ENCODE measurements around the gene VPS4B. TPM values are rescaled to one million over a fixed set of nuclear protein-coding genes. Genes with fewer than 3 reads are reported as not detected.

The VPS4B gene
- total RNA-seq, 1 donor from 2014 or later = 50.8 TPM

DNA sequence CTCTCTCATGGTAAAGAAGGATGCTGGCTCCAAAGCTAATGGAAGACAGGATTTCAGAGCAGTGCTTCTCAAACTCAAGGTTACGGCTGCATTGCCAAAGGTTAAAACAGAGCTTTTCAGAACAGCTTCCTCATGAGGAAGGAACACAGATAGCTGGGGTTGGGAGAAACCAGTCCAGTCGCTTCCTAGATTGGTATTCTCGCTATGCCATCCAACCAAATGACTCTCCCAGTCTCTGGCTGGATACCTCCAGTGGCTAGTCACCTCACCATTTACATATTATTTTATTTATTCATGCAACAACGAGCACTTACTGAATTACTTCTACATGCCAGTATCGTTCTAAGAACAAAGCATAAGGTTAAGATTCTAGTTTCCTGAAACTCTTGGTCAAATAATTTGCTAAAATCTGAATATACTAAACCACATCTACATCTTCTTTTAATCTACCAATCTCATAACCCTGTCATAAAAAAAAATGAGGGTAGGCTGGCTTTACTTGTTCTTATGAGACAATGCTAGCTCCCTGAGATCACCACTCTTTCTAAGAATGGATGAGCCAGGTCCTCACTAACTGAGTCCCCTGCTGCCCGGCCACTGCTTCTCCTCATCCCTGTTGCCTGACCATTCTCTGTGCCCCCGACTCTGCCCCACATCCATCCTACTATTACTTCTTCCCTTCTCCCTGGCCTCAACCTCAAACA lies 75.6 kb downstream of the VPS4B start:
- Mint-ChIP-seq H3K4me1 (peaks cover 4% of the 10 kb centered on the region), H3K27me3 (no peaks in the 10 kb centered on the region), H3K4me3 (no peak overlapping the region), H3K9me3 (no peaks in the 10 kb centered on the region), H3K36me3 (ENCODE audit: low read depth) (peaks cover 62% of the 10 kb centered on the region), H3K27ac (no peak overlapping the region)
- intact Hi-C loops (cut with micrococcal nuclease) = no loop called here
- DNase-seq = no peak

DNA sequence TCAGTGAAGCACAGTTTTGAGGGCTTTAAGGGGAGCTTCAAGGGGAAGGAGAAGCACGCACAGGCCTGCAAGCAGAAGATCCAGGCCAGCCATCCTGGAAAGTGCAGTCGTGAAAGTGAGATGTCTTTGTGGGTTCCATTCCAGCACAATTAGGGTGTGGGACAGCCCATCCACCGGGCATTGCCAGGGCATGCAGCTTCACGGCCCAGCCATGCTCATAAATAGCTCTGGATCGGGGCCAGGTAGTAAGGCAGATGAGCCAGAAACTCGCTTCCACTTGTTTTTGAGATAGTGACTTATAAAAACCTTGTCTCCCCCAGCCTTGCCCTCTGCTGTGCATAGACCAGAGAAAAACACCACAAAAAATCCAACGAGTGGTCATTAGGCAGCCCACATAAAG lies 76.2 kb downstream of the VPS4B start:
- H3K27ac Mint-ChIP-seq = no peak overlapping the region
- H3K4me1 Mint-ChIP-seq = peaks cover 4% of the 10 kb centered on the region
- no peak for DNase-seq
- H3K4me3 Mint-ChIP-seq = no peak overlapping the region
- no peaks in the 10 kb centered on the region for H3K9me3 Mint-ChIP-seq
- intact Hi-C loops (cut with micrococcal nuclease) = no loop called here
- H3K27me3 Mint-ChIP-seq = no peaks in the 10 kb centered on the region
- H3K36me3 Mint-ChIP-seq (ENCODE audit: low read depth) = peaks cover 63% of the 10 kb centered on the region

GRCh38 chr18:63344918-63345317 lies 77.4 kb downstream of the VPS4B start:
- Mint-ChIP-seq H3K4me3 (no peak overlapping the region), H3K27ac (no peak overlapping the region), H3K9me3 (no peaks in the 10 kb centered on the region), H3K4me1 (peaks cover 8% of the 10 kb centered on the region), H3K36me3 (ENCODE audit: low read depth) (peaks cover 65% of the 10 kb centered on the region), H3K27me3 (no peaks in the 10 kb centered on the region)
- no peak for DNase-seq
- intact Hi-C loops (cut with micrococcal nuclease) = loop anchor here (5.0 kb wide), 1 partner anchor 328 kb away; no protein-coding TSS in a partner anchor

GRCh38 chr18:63344263-63344662 lies 78.0 kb downstream of the VPS4B start:
- intact Hi-C loops (cut with micrococcal nuclease) = loop anchor here (5.0 kb wide), 1 partner anchor 327 kb away; no protein-coding TSS in a partner anchor
- Mint-ChIP-seq H3K27ac (no peak overlapping the region), H3K9me3 (no peaks in the 10 kb centered on the region), H3K36me3 (ENCODE audit: low read depth) (peaks cover 63% of the 10 kb centered on the region), H3K4me1 (peaks cover 9% of the 10 kb centered on the region), H3K27me3 (no peaks in the 10 kb centered on the region), H3K4me3 (no peak overlapping the region)
- DNase-seq = no peak

- H3K27ac Mint-ChIP-seq = no peak overlapping the region
Observed at GRCh38 chr18:63342206-63342605, 80.1 kb downstream of the VPS4B start.

GRCh38 chr18:63339920-63340484 lies 82.3 kb downstream of the VPS4B start:
- Mint-ChIP-seq H3K4me3 (no peak overlapping the region), H3K27me3 (no peaks in the 10 kb centered on the region), H3K36me3 (ENCODE audit: low read depth) (peaks cover 68% of the 10 kb centered on the region), H3K4me1 (peaks cover 11% of the 10 kb centered on the region), H3K27ac (peak overlapping the region; percentile 2), H3K9me3 (no peaks in the 10 kb centered on the region)
- peak; percentile 81 for DNase-seq
- intact Hi-C loops (cut with micrococcal nuclease) = loop anchor here (5.0 kb wide), 1 partner anchor 323 kb away; no protein-coding TSS in a partner anchor

More at GRCh38 chr18:63342206-63342605, 80.1 kb downstream of the VPS4B start:
- Mint-ChIP-seq H3K4me3 (no peak overlapping the region), H3K4me1 (peaks cover 9% of the 10 kb centered on the region), H3K9me3 (no peaks in the 10 kb centered on the region), H3K36me3 (ENCODE audit: low read depth) (peaks cover 64% of the 10 kb centered on the region), H3K27me3 (no peaks in the 10 kb centered on the region)
- intact Hi-C loops (cut with micrococcal nuclease) = loop anchor here (1.0 to 5.0 kb wide), 2 partner anchors 97 to 325 kb away; no protein-coding TSS in a partner anchor
- no peak for DNase-seq

Other genes starting within 250 kb of the VPS4B start
- gene BCL2, start 102.7 kb downstream of the VPS4B start, total RNA-seq = 80.5 and 81.3 TPM in 2 replicates
- 83.9 and 86.9 TPM in 2 replicates for gene KDSR, start 55.3 kb downstream of the VPS4B start, total RNA-seq
- gene SERPINB5, start 54.5 kb upstream of the VPS4B start, total RNA-seq = not detected in 2 replicates
- gene SERPINB12, start 119.9 kb upstream of the VPS4B start, total RNA-seq = not detected in 2 replicates
- gene SERPINB13, start 164.9 kb upstream of the VPS4B start, total RNA-seq = not detected in 2 replicates
- gene SERPINB4, start 221.8 kb upstream of the VPS4B start, total RNA-seq = not detected in 2 replicates
- not detected in 2 replicates for gene SERPINB3, start 239.4 kb upstream of the VPS4B start, total RNA-seq